HEK293 (cell line): ENCODE results near the gene TMEM134.
"Not testable (repeated sequence)": the region's sequence is repeated elsewhere in the genome, so short reads cannot be mapped to it uniquely, and the experiment has no call there.

Experiments used
- CTCF ChIA-PET: fragments of 350-600 bp; formaldehyde crosslinking; extraction: SDS; loops from one replicate; lab custom pipeline; 2021; ENCODE audit warnings: antibody characterized with exemption; lab: Yijun Ruan, JAX
- POLR2A ChIA-PET: fragments of 300-600 bp; formaldehyde crosslinking; extraction: SDS; loops from one replicate; lab custom pipeline; 2020; ENCODE audit warnings: antibody characterized with exemption, inconsistent platforms; lab: Yijun Ruan, JAX
- H3K27ac ChIP-seq: fragments of 200-500 bp; sonication (Bioruptor generic); 2 replicates; pipeline ENCODE4 v1.5.1; 2014; ENCODE audit warnings: low read depth, low read length, control low read depth, inconsistent platforms; ENCODE audit errors: extremely low read depth
- H3K36me3 ChIP-seq, 2 experiments: fragments of 200-500 bp in 1 of 2; sonication (Bioruptor generic) in 1 of 2; 1 replicate in 1 of 2; 2 replicates in 1 of 2; pipeline ENCODE4 v1.5.1; 2014 to 2017; ENCODE audit warnings: inconsistent platforms in 2 of 2, low read length in 2 of 2; ENCODE audit not compliant: control insufficient read depth in 2 of 2, insufficient read depth in 1 of 2
- H3K4me1 ChIP-seq: fragments of 200-500 bp; sonication (Bioruptor generic); 2 replicates; pipeline ENCODE4 v1.5.1; 2014; ENCODE audit warnings: mild to moderate bottlenecking, low read length, inconsistent platforms; ENCODE audit not compliant: control insufficient read depth, insufficient read depth
- H3K4me3 ChIP-seq: 2 replicates; pipeline ENCODE4 v1.5.1; 2011; ENCODE audit warnings: low read depth, mild to moderate bottlenecking, control low read depth, low read length, moderate library complexity
- H3K9me3 ChIP-seq: fragments of 200-500 bp; sonication (Bioruptor generic); 2 replicates; pipeline ENCODE4 v1.5.1; 2014; ENCODE audit warnings: low read depth, low read length, inconsistent platforms; ENCODE audit not compliant: control insufficient read depth, insufficient read depth
- GLIS2 ChIP-seq: fragments of 450-650 bp; formaldehyde crosslinking; IDR thresholded peaks from 2 replicates; pipeline ENCODE4 v1.5.1; 2016; ENCODE audit warnings: missing biosample characterization, missing genetic modification characterization
- INSM2 ChIP-seq: fragments of 450-650 bp; formaldehyde crosslinking; IDR thresholded peaks from 2 replicates; pipeline ENCODE4 v1.5.1; 2016; ENCODE audit warnings: missing biosample characterization, missing genetic modification characterization
- MZF1 ChIP-seq: fragments of 450-650 bp; formaldehyde crosslinking; IDR thresholded peaks from 2 replicates; pipeline ENCODE4 v1.5.1; 2017; ENCODE audit warnings: missing biosample characterization, missing genetic modification characterization, borderline replicate concordance
- PATZ1 ChIP-seq: fragments of 450-650 bp; formaldehyde crosslinking; IDR thresholded peaks from 2 replicates; pipeline ENCODE4 v1.5.1; 2016; ENCODE audit warnings: missing biosample characterization, missing genetic modification characterization
- SP2 ChIP-seq: fragments of 450-650 bp; formaldehyde crosslinking; IDR thresholded peaks from 2 replicates; pipeline ENCODE4 v1.5.1; 2016; ENCODE audit warnings: missing biosample characterization, missing genetic modification characterization
- SP3 ChIP-seq: fragments of 450-650 bp; formaldehyde crosslinking; IDR thresholded peaks from 2 replicates; pipeline ENCODE4 v1.5.1; 2016; ENCODE audit warnings: missing biosample characterization, missing genetic modification characterization
- SP7 ChIP-seq: fragments of 450-650 bp; formaldehyde crosslinking; IDR thresholded peaks from 2 replicates; pipeline ENCODE4 v1.5.1; 2016; ENCODE audit warnings: missing biosample characterization, missing genetic modification characterization
- ZBTB8A ChIP-seq: fragments of 450-650 bp; formaldehyde crosslinking; IDR thresholded peaks from 2 replicates; pipeline ENCODE4 v1.5.1; 2016; ENCODE audit warnings: missing biosample characterization, missing genetic modification characterization
- ZFHX2 ChIP-seq: fragments of 450-650 bp; formaldehyde crosslinking; conservative IDR thresholded peaks from 2 replicates; pipeline ENCODE4 v1.5.1; 2016; ENCODE audit warnings: missing biosample characterization, missing genetic modification characterization
- ZFP37 ChIP-seq: fragments of 450-650 bp; formaldehyde crosslinking; IDR thresholded peaks from 2 replicates; pipeline ENCODE4 v1.5.1; 2016; ENCODE audit warnings: missing biosample characterization, missing genetic modification characterization
- ZNF121 ChIP-seq: fragments of 450-650 bp; formaldehyde crosslinking; IDR thresholded peaks from 2 replicates; pipeline ENCODE4 v1.5.1; 2016; ENCODE audit warnings: missing biosample characterization, missing genetic modification characterization
- ZNF24 ChIP-seq: fragments of 450-650 bp; formaldehyde crosslinking; IDR thresholded peaks from 2 replicates; pipeline ENCODE4 v1.5.1; 2016; ENCODE audit warnings: missing biosample characterization, missing genetic modification characterization
- ZNF362 ChIP-seq: fragments of 450-650 bp; formaldehyde crosslinking; IDR thresholded peaks from 2 replicates; pipeline ENCODE4 v1.5.1; 2016; ENCODE audit warnings: missing biosample characterization, missing genetic modification characterization
- ZNF513 ChIP-seq: fragments of 450-650 bp; IDR thresholded peaks from 2 replicates; pipeline ENCODE4 v1.5.1; 2018; ENCODE audit warnings: missing biosample characterization, missing genetic modification characterization
- ZNF580 ChIP-seq: fragments of 450-650 bp; formaldehyde crosslinking; IDR thresholded peaks from 2 replicates; pipeline ENCODE4 v1.5.1; 2016; ENCODE audit warnings: missing biosample characterization, missing genetic modification characterization
- ZNF596 ChIP-seq: fragments of 450-650 bp; IDR thresholded peaks from 2 replicates; pipeline ENCODE4 v1.5.0; 2018; ENCODE audit warnings: missing biosample characterization, mild to moderate bottlenecking, missing genetic modification characterization, moderate library complexity
- ZNF629 ChIP-seq: fragments of 450-650 bp; formaldehyde crosslinking; IDR thresholded peaks from 2 replicates; pipeline ENCODE4 v1.5.1; 2017; ENCODE audit warnings: missing biosample characterization, missing genetic modification characterization
- ZNF76 ChIP-seq: fragments of 450-650 bp; formaldehyde crosslinking; IDR thresholded peaks from 2 replicates; pipeline ENCODE4; 2016; ENCODE audit warnings: low read depth, missing biosample characterization, missing genetic modification characterization, borderline replicate concordance
- TF ChIP-seq, protein P1 (sequence below): fragments of 450-650 bp; formaldehyde crosslinking; IDR thresholded peaks from 2 replicates; pipeline ENCODE4 v1.5.1; 2017; ENCODE audit warnings: missing biosample characterization, missing genetic modification characterization

TMEM134 gene

GRCh38 chr11:67465530-67465929 is 3.5 kb downstream of the TMEM134 start:
- not testable (repeated sequence) for H3K36me3 ChIP-seq, H3K27ac ChIP-seq, H3K4me1 ChIP-seq, H3K9me3 ChIP-seq
- ChIA-PET CTCF (interaction anchor here (0.5 to 1.7 kb wide), 6 partner anchors 23 to 203 kb away, joined by 3 to 7 read pairs (median 4); partner anchors contain the start of gene PPP1CA), POLR2A (interaction anchor here (0.6 to 1.6 kb wide), 10 partner anchors 21 to 724 kb away, joined by 3 to 9 read pairs (median 4); partner anchors contain the start of genes PPP1CA and RAD9A)
- peak overlapping the region; percentile 74 for H3K4me3 ChIP-seq
- 0 out of 2 replicates have a peak, but pooled peaks have one; percentile 20 for TF ChIP-seq ZNF629 (tag by site-specific recombination)
- TF ChIP-seq ZNF362 (tag by site-specific recombination), result 0 out of 2 replicates have a peak, but pooled peaks have one; percentile 48
- TF ChIP-seq ZNF121, result peak; percentile 55; the same call in 1 of the 2 replicates
- TF ChIP-seq SP7, result 0 out of 2 replicates have a peak, but pooled peaks have one; percentile 35
- TF ChIP-seq ZNF24, result peak; percentile 31; the same call in 1 of the 2 replicates

DNA sequence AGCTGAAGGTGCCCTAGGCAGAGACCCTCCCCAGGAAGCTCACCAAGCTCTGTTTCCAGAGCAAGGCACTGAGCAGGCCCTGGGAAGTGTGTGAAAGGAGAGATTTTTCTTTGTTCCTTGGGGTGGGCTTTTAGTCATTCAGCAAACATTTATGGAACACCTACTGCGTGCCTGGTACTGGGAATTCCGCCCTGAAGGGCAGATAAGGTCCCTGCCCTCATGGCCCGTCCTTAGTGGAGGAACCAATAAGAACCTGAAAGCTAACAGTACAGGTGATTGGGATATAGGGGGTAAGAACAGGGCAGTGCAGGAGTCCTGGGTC is 3.9 kb downstream of the TMEM134 start:
- ChIA-PET POLR2A (interaction anchor here (0.6 to 1.6 kb wide), 11 partner anchors 18 to 725 kb away, joined by 3 to 9 read pairs (median 4); partner anchors contain the start of genes AIP, PPP1CA and RAD9A), CTCF (interaction anchor here (0.5 to 1.7 kb wide), 8 partner anchors 15 to 203 kb away, joined by 3 to 7 read pairs (median 4); partner anchors contain the start of gene PPP1CA)
- peak overlapping the region; percentile 74 for H3K4me3 ChIP-seq
- H3K36me3 ChIP-seq, result no peaks in the 10 kb centered on the region
- TF ChIP-seq GLIS2 (tag by site-specific recombination) (0 out of 2 replicates have a peak, but pooled peaks have one; percentile 65), MZF1 (tag by site-specific recombination) (no peak)
- H3K27ac ChIP-seq, result peak overlapping the region; percentile 61; the same call in 1 of the 2 replicates
- H3K9me3 ChIP-seq, result no peaks in the 10 kb centered on the region
- H3K4me1 ChIP-seq, result no peaks in the 10 kb centered on the region; the same call in 1 of the 2 replicates

GRCh38 chr11:67464411-67465188 is 4.5 kb downstream of the TMEM134 start:
- H3K9me3 ChIP-seq, result no peaks in the 10 kb centered on the region
- peak overlapping the region; percentile 74 for H3K4me3 ChIP-seq
- peak overlapping the region; percentile 61; the same call in 1 of the 2 replicates for H3K27ac ChIP-seq
- ChIA-PET POLR2A (interaction anchor here (0.6 to 1.6 kb wide), 9 partner anchors 18 to 725 kb away, joined by 3 to 9 read pairs (median 4); partner anchors contain the start of genes AIP, PPP1CA and RAD9A), CTCF (interaction anchor here (0.5 to 1.7 kb wide), 6 partner anchors 15 to 203 kb away, joined by 3 to 6 read pairs (median 4); partner anchors contain the start of gene PPP1CA)
- no peaks in the 10 kb centered on the region; the same call in 1 of the 2 replicates for H3K4me1 ChIP-seq
- H3K36me3 ChIP-seq, result no peaks in the 10 kb centered on the region
- no peak for TF ChIP-seq ZNF596 (tag by site-specific recombination)
- TF ChIP-seq ZBTB8A (tag by site-specific recombination), result peak; percentile 84
- TF ChIP-seq INSM2 (tag by site-specific recombination), result no peak
- TF ChIP-seq PATZ1 (tag by site-specific recombination), result peak; percentile 88
- 0 out of 2 replicates have a peak, but pooled peaks have one; percentile 12 for TF ChIP-seq ZNF76
- TF ChIP-seq ZFP37 (tag by site-specific recombination), result no peak
- peak; percentile 81 for TF ChIP-seq SP2 (tag by site-specific recombination)
- TF ChIP-seq ZNF580 (tag by site-specific recombination), result no peak
- TF ChIP-seq ZFHX2 (tag by site-specific recombination), result peak; percentile 83
- no peak for TF ChIP-seq ZNF513 (tag by site-specific recombination)
- peak; percentile 71 for TF ChIP-seq SP3 (tag by site-specific recombination)
- TF ChIP-seq, protein P1, sequence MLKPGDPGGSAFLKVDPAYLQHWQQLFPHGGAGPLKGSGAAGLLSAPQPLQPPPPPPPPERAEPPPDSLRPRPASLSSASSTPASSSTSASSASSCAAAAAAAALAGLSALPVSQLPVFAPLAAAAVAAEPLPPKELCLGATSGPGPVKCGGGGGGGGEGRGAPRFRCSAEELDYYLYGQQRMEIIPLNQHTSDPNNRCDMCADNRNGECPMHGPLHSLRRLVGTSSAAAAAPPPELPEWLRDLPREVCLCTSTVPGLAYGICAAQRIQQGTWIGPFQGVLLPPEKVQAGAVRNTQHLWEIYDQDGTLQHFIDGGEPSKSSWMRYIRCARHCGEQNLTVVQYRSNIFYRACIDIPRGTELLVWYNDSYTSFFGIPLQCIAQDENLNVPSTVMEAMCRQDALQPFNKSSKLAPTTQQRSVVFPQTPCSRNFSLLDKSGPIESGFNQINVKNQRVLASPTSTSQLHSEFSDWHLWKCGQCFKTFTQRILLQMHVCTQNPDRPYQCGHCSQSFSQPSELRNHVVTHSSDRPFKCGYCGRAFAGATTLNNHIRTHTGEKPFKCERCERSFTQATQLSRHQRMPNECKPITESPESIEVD (tag by site-specific recombination), result no peak
